Forelimb muscle (tissue), 1 donor: ENCODE results near the gene CARF. TPM values are rescaled to one million over a fixed set of nuclear protein-coding genes. Genes with fewer than 3 reads are reported as not detected.
A peak's percentile ranks its signal among the peaks of the same experiment; 100 is the strongest.
"Not testable (repeated sequence)": the region's sequence is repeated elsewhere in the genome, so short reads cannot be mapped to it uniquely, and the experiment has no call there.

ENCODE experiments used
- DNase-seq: peaks from one replicate; pipeline ENCODE4 v3.0.0-alpha.2; 2013; ENCODE audit warnings: low read depth
- polyA plus RNA-seq: library from polyadenylated mRNA; unstranded; fragments of 120-200 nt; gene quantifications from one replicate; pipeline ENCODE4 v1.2.1, GENCODE V29; 2013; ENCODE audit not compliant: insufficient read length

Gene CARF
- 9.2 TPM for polyA plus RNA-seq

GRCh38 chr2:202911512-202912341, at the start of gene CARF, which contains the start of gene WDR12:
TSS of gene CARF (plus strand) at chr2:202912275. CDS start at chr2:202941903, 29,628 bp downstream.
TSS of gene WDR12 (minus strand) at chr2:202911673. CDS start at chr2:202911476, 197 bp downstream.
- peak; percentile 97 for DNase-seq

- peak; percentile 36 for DNase-seq
Observed at GRCh38 chr2:202870431-202871299, 41.4 kb upstream of the CARF start.

- DNase-seq = peak; percentile 13
Observed at GRCh38 chr2:202871300-202872141, 40.6 kb upstream of the CARF start, which contains the start of gene ICA1L. TSS of gene ICA1L (minus strand) at chr2:202871766. CDS start at chr2:202829009, 42,757 bp downstream.

DNA sequence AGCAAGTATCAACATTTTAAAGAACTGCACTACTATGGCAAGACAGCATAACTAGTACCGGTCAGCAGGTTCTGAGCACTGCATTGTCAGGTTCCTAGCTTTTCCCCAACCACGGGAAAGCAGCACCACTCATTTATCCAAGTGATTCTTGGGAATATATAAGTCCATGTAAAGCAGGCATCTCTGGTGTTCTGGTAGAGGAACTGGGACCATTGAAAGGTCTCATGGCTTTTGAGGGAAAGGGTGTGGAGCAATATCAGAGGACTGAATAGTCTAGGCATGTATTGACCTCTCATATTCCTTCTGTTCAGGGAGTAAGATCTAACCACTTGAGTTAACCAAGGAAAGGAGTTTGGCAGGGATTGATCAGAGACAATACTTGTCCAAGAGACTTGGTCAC, 34.4 kb upstream of the CARF start:
- no peak for DNase-seq

GRCh38 chr2:202881570-202881969, 30.5 kb upstream of the CARF start:
- DNase-seq = no peak

DNA sequence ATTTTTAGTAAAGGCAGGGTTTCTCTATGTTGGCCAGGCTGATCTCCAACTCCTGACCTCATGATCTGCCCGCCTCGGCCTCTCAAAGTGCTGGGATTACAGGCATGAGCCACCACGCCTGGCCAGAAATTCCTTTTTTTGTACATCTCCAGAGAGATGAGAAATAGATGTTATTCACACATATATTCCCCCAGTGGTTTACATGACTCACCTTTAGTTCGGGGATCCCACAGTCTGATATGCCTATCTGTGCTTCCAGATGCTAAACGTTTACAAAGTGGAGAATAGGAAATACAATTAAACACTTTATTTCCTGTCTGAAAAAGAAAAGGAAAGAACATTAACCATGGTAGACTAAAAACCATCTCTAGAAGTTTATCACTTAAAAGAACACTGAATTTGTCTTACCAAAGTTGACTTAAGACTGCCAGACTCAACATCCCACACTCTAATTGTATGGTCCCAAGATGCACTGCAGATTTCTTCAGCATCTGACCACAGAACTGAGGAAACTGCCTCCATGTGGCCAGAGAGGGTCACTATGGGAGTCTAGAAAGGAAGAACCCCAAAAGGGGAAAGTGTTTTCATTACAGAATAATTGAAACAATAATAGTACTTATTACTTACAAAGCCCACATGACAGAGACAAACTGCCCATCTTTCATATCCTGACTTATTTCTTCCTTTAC, 27.9 kb upstream of the CARF start:
- DNase-seq = no peak

DNA sequence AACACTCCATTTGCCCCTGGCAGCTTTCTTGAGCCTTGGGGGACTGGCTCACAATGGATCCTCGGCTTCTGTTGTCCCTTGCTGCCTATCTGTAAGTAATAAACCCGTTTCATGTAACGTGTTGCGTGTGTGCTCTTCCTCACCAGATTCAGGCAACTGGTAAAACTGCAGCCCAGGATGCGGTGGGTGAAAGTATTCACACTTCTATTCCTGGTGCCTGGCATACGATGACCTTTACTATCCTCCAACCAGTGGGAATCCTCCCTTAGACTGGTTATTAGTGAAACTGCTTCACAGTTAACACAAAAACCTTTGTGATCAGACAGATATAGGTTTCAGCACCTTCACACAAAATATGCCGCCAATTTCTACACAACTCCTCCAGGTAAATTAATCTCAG, 26.9 kb upstream of the CARF start:
- no peak for DNase-seq

GRCh38 chr2:202905507-202905906, 6.6 kb upstream of the CARF start:
- DNase-seq = not testable (repeated sequence)

DNA sequence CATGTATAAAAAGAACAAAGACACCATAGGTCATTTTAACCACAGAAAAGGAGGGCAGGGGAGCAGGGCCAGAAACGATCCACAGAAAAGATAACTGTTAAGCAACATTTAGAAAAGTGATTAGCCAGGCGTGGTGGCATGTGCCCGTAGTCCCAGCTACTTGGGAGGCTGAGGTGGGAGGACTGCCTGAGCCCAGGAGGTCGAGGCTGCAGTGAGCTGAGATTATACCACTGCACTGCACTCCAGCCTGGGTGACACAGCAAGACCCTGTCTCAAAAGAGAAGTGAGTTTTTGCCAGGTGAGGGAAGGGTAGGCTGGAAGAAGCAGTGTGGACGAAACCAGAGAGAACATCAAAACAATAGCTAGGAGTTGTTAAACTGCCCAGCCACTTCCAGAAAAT, 3.9 kb upstream of the CARF start:
- DNase-seq = no peak

- no peak for DNase-seq
Observed at GRCh38 chr2:202909394-202910192, 2.5 kb upstream of the CARF start.

DNA sequence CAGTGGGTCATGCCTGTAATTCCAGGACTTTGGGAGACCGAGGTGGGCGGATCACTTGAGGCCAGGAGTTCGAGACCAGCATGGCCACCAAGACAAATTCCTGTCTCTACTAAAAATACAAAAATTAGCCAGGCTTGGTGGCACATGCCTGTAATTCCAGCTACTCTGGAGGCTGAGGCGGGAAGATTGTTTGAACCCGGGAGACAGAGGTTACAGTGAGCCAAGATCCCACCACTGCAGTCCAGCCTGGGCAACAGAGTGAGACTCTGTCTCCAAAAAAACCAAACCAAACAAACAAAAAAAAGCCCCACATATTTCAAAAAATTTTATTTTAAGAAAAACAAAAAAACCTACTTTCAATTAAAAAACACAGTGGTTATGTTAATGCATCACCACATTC, 1.8 kb upstream of the CARF start:
- not testable (repeated sequence) for DNase-seq

- DNase-seq = no peak
Observed at GRCh38 chr2:202910698-202911097, 1.4 kb upstream of the CARF start.

DNA sequence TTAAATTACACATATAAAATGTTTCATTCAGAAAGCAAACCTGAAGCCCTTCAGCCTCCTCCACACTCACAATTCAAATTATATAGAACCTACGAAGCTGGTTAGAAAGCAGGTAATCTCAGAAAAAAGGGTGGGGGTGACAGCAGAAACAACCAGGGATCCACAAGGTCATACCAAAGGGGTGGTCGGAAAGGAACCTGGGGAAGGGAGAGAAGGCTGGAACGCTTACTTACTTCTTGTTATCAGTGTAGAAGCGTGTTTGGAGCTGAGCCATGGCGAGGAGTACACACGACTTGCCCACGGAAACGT, 918 bp upstream of the CARF start:
- DNase-seq = no peak

- DNase-seq = not testable (repeated sequence)
Observed at GRCh38 chr2:202912342-202913201, 497 bp downstream of the CARF start.

GRCh38 chr2:202918860-202919259, 6.8 kb downstream of the CARF start:
- DNase-seq = no peak

DNA sequence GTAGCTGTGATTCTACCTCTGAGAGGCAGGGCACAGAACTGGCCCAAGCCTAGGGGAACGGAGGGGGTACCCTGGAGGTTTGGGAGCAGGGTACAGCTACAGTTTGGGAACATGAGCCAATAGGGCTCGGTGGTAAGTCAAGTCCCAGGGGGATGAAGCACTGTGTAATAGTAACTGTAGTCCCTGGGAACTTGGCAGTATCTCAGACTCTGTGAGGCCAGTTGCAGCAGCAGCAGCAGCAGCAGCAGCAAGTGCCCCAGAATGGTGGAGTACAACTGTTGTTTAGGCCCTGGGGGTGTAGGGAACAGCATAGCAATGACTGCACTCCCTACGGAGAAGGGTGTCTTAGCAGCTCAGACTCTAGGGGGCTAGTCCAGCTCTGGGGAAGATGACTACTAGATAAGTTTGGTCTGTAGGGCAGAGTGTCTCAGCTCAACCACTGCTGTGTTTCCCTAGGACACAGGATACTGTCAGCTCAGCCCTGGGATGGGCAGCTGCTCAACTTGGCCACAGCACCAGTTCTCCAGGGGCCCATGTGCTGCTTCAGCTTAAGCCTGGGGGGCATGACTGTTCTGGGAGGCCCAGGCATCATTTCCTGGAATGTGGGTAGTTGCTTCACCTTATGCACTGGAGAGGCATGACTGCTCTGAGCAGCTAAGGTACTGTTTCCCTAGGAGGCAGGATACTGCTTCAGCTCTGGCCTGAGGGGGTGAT, 20.5 kb downstream of the CARF start:
- no peak for DNase-seq

DNA sequence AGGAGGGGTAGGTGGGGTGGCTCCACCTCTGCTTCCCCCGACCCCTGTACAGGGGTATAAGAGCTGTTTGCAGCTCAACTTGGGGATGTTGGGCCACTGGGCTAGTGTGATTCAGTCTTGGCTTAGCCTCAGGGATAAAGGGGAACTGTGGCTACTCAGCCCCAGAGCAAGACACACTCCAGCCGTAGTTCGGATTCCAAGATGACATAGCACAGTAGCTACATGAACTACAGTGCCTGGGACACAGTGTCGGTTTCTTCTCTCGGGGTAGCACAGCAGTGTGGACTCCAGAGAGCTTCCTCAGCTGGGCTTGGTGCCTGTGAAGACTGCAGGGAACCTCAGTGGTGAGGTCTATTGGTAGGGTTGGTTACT, 21.1 kb downstream of the CARF start:
- DNase-seq = no peak

GRCh38 chr2:202933958-202934357, 21.9 kb downstream of the CARF start:
- no peak for DNase-seq

DNA sequence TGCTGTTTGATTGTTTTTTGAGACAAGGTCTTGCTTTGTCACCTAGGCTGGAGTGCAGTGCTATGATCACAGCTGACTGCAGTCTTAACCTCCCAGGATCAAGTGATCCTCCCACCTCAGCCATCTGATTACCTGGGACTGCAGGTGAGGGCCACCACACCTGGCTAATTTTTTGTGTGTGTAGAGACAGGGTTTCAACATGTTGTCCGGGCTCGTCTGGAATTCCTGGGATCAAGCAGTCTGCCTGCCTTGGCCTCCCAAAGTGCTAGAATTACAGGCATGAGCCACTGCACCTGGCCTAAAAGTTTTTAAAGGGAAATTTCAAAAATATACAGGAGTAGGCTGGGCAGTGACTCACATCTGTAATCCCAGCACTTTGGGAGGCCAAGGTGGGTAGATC, 22.4 kb downstream of the CARF start:
- DNase-seq = no peak
